GM12875 (cell line): ENCODE results near the gene PIK3R2.

Experiments
- H3K4me3 ChIP-seq: one replicate; pipeline ENCODE4 v1.5.1; 2011; ENCODE audit warnings: low read depth, low read length, control low read depth
- TF ChIP-seq, protein P1 (sequence below): IDR thresholded peaks from 2 replicates; pipeline ENCODE4 v1.5.1; 2011; ENCODE audit warnings: low read depth, mild to moderate bottlenecking, control low read depth, inconsistent platforms, low read length, moderate library complexity, borderline replicate concordance; ENCODE audit not compliant: insufficient read depth

The PIK3R2 gene

DNA sequence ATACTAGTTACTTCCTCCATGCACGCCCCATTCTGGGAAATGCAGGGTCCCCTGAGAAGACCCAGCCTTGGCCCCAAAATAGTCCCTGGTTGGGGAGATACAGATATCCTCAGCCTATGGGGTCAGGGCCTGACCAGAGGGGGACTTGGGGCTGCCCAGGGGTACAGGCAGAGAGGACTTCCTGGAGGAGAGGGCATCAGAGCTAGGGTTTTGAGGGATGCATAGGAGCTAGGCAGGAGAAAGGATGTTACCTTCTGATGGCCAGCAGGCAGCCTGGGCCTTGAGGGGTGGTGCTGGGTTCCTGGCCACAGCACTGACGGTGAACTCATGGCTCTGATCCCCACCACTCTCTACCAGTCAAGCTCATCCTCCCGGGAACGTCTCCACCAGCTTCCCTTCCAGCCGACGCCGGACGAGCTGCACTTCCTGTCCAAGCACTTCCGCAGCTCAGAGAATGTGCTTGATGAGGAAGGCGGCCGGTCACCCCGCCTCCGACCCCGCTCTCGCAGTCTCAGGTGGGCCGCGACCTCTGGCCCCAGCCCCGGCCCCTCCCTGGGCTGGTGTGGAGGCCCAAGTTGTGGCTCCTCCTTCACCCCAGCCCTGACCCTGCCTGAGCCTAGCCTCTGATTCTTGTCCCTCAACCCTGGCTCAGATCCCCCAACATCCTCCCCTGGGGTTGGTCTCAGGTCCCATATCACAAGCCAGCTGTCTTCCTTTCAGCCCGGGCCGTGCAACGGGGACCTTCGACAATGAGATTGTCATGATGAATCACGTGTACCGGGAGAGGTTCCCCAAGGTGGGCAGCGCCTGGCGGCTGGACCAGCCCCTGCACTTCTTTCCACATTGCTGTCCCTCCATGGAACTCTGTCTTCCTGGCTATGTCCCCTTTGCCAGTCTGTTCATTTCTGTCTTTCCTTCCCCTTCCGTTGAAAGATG, 29.8 kb upstream of the PIK3R2 start:
- TF ChIP-seq, protein P1, sequence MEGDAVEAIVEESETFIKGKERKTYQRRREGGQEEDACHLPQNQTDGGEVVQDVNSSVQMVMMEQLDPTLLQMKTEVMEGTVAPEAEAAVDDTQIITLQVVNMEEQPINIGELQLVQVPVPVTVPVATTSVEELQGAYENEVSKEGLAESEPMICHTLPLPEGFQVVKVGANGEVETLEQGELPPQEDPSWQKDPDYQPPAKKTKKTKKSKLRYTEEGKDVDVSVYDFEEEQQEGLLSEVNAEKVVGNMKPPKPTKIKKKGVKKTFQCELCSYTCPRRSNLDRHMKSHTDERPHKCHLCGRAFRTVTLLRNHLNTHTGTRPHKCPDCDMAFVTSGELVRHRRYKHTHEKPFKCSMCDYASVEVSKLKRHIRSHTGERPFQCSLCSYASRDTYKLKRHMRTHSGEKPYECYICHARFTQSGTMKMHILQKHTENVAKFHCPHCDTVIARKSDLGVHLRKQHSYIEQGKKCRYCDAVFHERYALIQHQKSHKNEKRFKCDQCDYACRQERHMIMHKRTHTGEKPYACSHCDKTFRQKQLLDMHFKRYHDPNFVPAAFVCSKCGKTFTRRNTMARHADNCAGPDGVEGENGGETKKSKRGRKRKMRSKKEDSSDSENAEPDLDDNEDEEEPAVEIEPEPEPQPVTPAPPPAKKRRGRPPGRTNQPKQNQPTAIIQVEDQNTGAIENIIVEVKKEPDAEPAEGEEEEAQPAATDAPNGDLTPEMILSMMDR, result no peak
- H3K4me3 ChIP-seq, result no peak overlapping the region

DNA sequence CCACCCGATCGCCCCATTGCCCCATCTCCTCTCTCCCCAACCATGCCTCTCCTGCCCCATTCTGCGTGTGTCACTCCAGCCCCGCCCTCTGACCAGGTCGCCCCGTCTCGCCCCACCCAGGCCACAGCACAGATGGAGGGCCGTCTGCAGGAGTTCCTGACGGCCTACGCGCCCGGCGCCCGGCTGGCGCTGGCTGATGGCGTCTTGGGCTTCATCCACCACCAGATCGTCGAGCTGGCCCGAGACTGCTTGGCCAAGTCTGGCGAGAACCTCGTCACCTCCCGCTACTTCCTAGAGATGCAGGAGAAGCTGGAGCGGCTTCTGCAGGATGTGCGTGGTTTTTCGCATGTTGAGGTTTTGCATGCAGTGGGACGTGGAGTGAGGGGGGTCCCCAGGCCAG, 29.1 kb upstream of the PIK3R2 start:
- TF ChIP-seq, protein P1, result no peak

DNA sequence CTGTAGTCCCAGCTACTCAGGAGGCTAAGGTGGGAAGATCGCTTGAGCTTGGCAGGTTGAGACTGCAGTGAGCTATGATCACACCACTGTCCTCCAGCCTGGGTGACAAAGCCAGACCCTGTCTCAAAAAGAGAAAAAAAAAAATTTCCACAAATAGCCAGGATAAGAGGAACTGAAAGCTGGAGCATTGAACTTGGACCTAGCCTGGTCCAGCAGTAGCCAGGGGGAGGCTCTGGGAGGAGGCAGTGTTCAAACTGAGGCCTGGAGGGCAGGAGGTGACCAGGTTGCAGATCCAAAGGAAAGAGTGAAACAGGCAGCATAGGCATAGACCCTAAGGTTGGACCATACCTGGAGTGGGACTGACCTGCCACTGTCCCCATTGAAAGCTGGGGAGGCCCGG, 26.9 kb upstream of the PIK3R2 start:
- TF ChIP-seq, protein P1, result no peak
- no peak overlapping the region for H3K4me3 ChIP-seq

More for the DNA sequence above, 29.1 kb upstream of the PIK3R2 start:
- no peak overlapping the region for H3K4me3 ChIP-seq

DNA sequence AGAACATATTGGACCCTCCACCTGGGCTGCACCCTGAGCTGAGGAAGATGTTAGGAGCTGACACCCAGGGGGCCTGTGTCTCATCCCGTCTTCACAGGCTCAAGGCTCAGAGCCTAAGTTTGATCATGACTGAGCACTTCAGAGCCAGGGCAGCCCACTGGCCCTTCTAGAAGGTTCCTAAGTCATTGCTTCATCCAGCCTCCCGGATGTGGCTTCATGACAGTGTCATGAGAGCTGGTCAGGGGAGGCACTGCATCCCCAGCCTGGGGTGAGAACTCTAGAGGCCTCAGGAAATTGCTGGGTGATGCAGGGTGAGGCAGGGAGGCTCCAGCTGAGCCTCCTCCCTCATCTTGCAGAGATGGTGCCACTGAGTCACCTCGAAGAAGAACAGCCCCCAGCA, 24.9 kb upstream of the PIK3R2 start:
- TF ChIP-seq, protein P1, result no peak
- no peak overlapping the region for H3K4me3 ChIP-seq

DNA sequence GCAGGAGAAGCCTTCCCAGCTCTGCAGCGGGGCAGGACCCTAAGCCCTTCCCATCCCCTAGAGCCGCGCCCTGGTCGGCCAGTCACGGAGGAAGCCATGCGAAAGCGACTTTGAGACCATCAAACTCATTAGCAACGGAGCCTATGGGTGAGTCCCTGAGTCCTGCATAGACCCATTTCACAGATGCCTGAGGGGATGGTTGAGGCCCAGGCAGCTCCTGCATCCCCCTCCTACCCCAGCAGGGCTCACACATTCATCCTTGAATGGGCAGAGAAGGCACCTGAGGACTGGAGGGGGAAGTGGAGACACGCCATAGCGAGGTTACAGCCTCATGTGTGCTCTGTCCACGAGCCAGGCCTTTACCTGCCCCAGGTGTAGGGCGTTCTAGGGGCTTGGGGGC, 24.2 kb upstream of the PIK3R2 start:
- H3K4me3 ChIP-seq, result no peak overlapping the region
- TF ChIP-seq, protein P1, result no peak

DNA sequence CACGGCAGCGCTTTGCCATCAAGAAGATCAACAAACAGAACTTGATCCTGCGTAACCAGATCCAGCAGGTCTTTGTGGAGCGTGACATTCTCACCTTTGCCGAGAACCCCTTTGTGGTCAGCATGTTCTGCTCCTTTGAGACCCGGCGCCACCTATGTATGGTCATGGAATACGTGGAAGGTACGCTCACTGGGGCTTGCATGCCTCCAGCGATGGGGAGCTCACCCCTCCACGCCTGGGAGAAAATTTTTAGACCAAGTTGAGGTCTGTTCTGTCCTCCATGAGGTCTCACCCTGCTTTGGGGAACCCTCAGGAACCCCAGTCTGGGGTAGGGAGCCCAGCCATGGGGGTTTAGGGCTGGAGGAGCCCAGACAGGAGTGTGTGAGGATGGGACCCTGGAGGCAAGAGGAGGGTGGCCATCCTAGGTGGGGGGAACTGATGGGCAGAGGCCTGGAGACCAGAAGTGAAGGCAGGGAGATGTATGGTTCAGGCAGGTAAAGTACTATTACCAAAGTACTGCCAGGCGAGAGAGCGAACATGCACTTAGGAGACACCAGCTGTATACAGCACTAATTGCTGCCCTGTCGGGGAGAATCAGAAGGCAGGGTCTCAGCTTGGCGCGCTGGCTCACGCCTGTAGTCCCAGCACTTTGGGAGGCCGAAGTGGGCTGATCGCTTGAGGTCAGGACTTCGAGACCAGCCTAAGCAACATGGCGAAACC, 22.3 kb upstream of the PIK3R2 start:
- no peak overlapping the region for H3K4me3 ChIP-seq
- TF ChIP-seq, protein P1, result no peak
